ENCODE results near the gene ZCCHC2. TPM values are rescaled to one million over a fixed set of nuclear protein-coding genes. Genes with fewer than 3 reads are reported as not detected.

ZCCHC2 gene
- total RNA-seq, 1 donor from 2014 or later: 5.5 TPM

GRCh38 chr18:62564044-62564443 is 41.2 kb downstream of the ZCCHC2 start:
- H3K4me1 Mint-ChIP-seq: no peaks in the 10 kb centered on the region
- Histone ChIP-seq H3K4me1 (no peaks in the 10 kb centered on the region), H3F3A (ENCODE audit: low read depth) (no peaks in the 10 kb centered on the region), H3K79me2 (ENCODE audit: low read depth) (no peaks in the 10 kb centered on the region), H3K27ac (no peak overlapping the region), H3K27me3 (no peaks in the 10 kb centered on the region), H2AFZ (replicated peaks) (no peak overlapping the region), H3K9me3 (ENCODE audit: low read depth) (no peaks in the 10 kb centered on the region), H4K20me1 (ENCODE audit: low read depth) (no peaks in the 10 kb centered on the region), H3K4me3 (no peak overlapping the region), H3K9ac (no peak overlapping the region), H3K4me2 (no peak overlapping the region), H3K36me3 (no peaks in the 10 kb centered on the region)
- no peak overlapping the region for H3K4me3 Mint-ChIP-seq
- no peak for DNase-seq (ENCODE audit: low spot score)
- H3K27me3 Mint-ChIP-seq (ENCODE audit: insufficient read depth, low read depth): no peaks in the 10 kb centered on the region
- no peak overlapping the region for H3K27ac Mint-ChIP-seq
- H3K9me3 Mint-ChIP-seq: no peaks in the 10 kb centered on the region
- TF ChIP-seq EZH2 (IDR thresholded peaks at IDR 0.05) (no peak), CTCF (IDR thresholded peaks at IDR 0.05) (no peak), EZH2phosphoT487 (IDR thresholded peaks at IDR 0.05) (no peak)
- peaks cover 22% of the 10 kb centered on the region for H3K36me3 Mint-ChIP-seq

- Histone ChIP-seq H3K9me3 (ENCODE audit: low read depth) (no peaks in the 10 kb centered on the region), H3K4me1 (no peaks in the 10 kb centered on the region), H4K20me1 (ENCODE audit: low read depth) (no peaks in the 10 kb centered on the region), H3K4me3 (no peak overlapping the region), H3K9ac (no peak overlapping the region), H3K4me2 (no peak overlapping the region), H3F3A (ENCODE audit: low read depth) (no peaks in the 10 kb centered on the region), H3K27ac (no peak overlapping the region), H2AFZ (replicated peaks) (no peak overlapping the region), H3K36me3 (peaks cover 10% of the 10 kb centered on the region), H3K27me3 (no peaks in the 10 kb centered on the region), H3K79me2 (ENCODE audit: low read depth) (no peaks in the 10 kb centered on the region)
- Mint-ChIP-seq H3K9me3 (no peaks in the 10 kb centered on the region), H3K36me3 (peaks cover 33% of the 10 kb centered on the region), H3K4me3 (no peak overlapping the region), H3K27ac (no peak overlapping the region), H3K27me3 (ENCODE audit: insufficient read depth, low read depth) (no peaks in the 10 kb centered on the region), H3K4me1 (no peaks in the 10 kb centered on the region)
- TF ChIP-seq EZH2phosphoT487 (IDR thresholded peaks at IDR 0.05) (no peak), EZH2 (IDR thresholded peaks at IDR 0.05) (no peak), CTCF (IDR thresholded peaks at IDR 0.05) (peak; percentile 44)
- peak; percentile 56 for DNase-seq (ENCODE audit: low spot score)
Measured at GRCh38 chr18:62566199-62566598, 43.4 kb downstream of the ZCCHC2 start.

- H3K4me2 ChIP-seq: no peak overlapping the region
- no peaks in the 10 kb centered on the region for H3F3A ChIP-seq (ENCODE audit: low read depth)
- TF ChIP-seq EZH2phosphoT487 (IDR thresholded peaks at IDR 0.05) (no peak), EZH2 (IDR thresholded peaks at IDR 0.05) (no peak), CTCF (IDR thresholded peaks at IDR 0.05) (no peak)
- H3K79me2 ChIP-seq (ENCODE audit: low read depth): no peaks in the 10 kb centered on the region
- Mint-ChIP-seq H3K27me3 (ENCODE audit: insufficient read depth, low read depth) (no peaks in the 10 kb centered on the region), H3K27ac (no peak overlapping the region), H3K4me1 (no peaks in the 10 kb centered on the region), H3K4me3 (no peak overlapping the region), H3K9me3 (no peaks in the 10 kb centered on the region), H3K36me3 (peaks cover 36% of the 10 kb centered on the region)
- H4K20me1 ChIP-seq (ENCODE audit: low read depth): no peaks in the 10 kb centered on the region
- H3K27me3 ChIP-seq: no peaks in the 10 kb centered on the region
- no peak overlapping the region for H2AFZ ChIP-seq (replicated peaks)
- H3K4me1 ChIP-seq: no peaks in the 10 kb centered on the region
- H3K9me3 ChIP-seq (ENCODE audit: low read depth): no peaks in the 10 kb centered on the region
- H3K36me3 ChIP-seq: peaks cover 10% of the 10 kb centered on the region
- H3K9ac ChIP-seq: no peak overlapping the region
- DNase-seq (ENCODE audit: low spot score): no peak
- H3K4me3 ChIP-seq: no peak overlapping the region
- H3K27ac ChIP-seq: no peak overlapping the region
Measured at GRCh38 chr18:62566818-62567217, 44.0 kb downstream of the ZCCHC2 start.
